GM19324 (cell line): ENCODE results near the gene DZIP1L.
"Not testable (repeated sequence)": the region's sequence is repeated elsewhere in the genome, so short reads cannot be mapped to it uniquely, and the experiment has no call there.

Experiments used
- ATAC-seq: cut with Tn5 transposase; IDR thresholded peaks from one replicate; pipeline ENCODE4 v1.9.1; 2021; ENCODE audit warnings: mild to moderate bottlenecking, moderate library complexity; ENCODE audit not compliant: unreplicated experiment, low FRiP score

Gene DZIP1L

DNA sequence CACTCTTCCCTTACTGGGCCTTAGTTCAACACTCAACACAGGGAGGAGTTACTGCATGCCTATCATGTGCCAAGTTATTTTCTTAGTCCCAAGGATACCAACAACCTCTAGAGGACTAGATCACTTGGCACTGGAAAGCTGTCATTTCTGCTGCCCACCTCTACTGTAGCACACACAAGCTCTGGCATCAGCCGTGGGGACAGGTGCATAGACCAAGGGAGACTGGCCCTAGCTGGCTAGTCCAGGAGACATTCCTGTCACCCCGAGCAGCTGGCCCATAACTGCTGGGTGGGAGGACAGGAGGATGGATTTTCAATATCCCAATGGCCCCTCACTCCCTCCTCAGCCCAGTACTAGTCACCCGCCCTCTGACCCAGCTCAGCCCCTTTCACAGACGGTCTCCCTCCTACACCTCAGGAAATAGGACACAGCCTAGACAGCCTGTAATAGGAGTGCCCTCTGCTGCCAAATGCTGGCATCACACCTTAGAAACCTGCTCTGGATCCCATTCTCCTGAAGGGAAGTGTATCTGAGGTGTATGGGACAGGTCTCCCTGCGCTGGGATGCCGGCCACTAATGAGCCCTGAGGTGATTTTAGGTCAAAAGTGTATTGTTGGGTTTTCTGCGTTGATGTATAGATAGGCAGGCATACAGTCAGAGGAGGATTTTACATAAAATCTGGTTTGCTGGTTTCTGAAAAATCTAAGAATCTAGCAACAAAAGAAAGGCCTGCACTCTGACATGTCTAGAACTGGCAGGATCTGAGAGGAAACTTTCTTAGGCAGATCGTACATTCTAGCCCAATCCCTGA is 3.4 kb upstream of the DZIP1L start:
- ATAC-seq = peak; percentile 53

DNA sequence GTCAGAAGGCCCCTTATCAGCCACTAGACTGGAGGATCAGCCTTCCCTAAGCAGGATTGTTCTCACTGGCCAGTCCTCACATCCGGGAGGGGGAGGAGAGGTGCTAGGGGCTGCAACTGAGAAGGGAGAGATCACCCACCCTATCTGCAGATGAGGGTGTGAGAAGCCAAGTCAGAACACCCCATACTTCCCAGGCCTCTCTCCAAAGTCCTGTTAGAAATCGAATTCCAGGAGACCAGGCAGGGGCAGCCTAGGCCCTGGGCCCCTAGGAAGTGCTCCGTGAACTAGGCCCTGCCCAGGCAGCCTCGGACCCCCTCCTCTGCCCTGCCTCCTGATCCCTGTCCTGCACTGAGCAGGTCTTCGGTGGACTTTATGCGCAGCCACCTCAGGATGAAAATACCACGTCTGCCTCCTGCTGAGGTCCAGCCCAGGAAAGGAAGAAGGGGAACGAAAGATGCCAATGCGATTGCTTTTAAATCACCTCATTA is 933 bp downstream of the DZIP1L start:
- no peak for ATAC-seq

DNA sequence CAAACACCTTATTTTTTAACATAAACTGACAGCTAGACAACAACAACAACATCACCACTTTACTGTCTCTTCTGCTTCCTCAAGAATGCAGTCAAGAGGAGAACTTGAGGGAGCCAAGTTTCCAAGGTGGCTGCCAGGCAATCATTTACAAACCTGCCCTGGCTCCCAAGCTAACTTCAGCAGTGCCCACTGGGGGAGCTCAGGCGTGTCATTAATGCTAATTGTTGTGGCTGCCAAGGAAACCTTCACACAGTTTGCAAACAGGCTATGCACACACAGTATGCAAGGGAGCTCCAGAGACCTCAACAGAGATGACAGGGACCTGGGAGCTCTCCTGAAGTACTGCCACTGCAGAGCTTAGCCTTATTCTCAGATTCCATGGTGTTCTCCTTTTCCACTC is 2.1 kb downstream of the DZIP1L start:
- ATAC-seq = no peak

DNA sequence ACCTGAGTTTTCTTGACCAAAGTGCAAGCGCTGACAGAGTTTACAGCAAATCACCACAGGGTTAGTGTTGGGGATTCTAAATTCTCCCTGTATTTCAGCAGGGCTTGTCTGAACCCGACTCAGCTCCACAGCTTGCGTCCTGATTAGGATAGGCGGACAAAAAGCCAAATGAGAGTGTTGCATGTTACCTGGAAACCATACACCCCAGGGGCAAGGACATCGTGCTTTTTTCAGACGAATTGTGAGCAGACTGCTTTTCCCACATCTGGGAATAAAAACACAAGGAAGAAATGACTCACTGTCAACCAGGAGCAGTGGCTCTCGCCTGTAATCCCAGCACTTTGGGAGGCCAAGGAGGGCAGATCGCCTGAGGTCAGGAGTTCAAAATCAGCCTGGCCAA is 3.0 kb downstream of the DZIP1L start:
- no peak for ATAC-seq

DNA sequence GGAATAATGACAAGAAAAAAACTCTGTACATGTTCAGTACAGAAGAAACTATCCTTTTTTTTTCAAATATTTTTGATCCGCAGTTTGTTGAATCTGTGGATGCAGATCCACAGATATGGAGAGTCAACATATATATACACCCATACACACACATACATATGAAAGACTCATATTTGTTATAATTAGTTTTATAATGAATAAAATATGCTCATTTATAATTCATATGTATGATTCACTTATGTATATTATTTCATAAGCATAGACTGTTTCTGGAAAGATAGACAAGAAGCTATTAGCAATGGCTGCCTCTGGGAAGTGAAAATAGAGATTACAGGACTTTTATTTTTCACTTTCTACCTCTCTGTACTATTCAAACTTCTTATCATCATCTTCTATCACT is 9.8 kb downstream of the DZIP1L start:
- no peak for ATAC-seq

DNA sequence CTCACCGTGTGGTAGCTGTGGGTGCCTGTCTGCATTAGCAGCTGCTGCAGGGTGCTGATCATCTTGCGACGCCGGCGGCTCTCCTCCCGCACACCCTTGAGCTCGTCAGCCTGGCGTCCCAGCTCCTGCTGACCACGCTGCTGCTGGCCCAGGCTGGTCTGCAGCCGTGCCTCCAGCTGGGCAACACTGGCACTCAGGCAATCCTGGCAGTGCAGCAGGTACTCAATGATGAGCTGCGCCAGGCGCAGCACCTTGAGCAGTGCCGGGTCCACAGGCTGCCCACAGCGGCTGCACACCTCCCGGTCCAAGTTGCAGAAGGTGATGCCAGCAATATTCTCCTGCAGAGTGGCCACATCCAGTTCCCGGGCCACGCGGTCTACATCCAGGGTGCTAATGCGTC is 11.9 kb downstream of the DZIP1L start:
- ATAC-seq = no peak

DNA sequence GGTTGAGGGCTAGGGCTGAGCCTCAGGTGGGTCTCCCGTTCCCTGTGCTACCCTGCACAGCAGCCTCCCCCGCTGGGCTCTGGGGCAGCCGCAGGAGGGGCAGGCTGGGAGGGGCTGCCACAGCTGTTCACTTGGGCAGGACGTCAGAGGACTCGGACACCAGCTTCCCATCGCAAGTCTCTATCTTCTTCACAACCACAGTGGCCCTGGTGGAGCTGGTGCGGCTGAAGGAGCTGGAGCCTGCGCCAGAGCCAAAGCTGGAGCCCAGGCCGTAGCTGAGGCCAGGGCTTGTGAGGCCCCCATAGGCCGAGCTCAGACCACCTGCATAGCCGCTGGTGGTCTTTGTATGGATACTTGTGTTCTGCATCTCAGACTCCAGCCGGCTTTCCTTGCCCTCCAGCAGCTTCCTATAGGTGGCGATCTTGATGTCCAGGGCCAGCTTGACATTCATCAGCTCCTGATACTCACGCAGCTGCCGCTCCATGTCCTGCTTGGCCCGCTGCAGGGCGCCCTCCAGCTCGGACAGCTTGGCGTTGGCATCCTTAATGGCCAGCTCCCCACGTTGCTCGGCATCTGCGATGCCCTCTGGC is 14.0 kb downstream of the DZIP1L start:
- ATAC-seq = not testable (repeated sequence)

DNA sequence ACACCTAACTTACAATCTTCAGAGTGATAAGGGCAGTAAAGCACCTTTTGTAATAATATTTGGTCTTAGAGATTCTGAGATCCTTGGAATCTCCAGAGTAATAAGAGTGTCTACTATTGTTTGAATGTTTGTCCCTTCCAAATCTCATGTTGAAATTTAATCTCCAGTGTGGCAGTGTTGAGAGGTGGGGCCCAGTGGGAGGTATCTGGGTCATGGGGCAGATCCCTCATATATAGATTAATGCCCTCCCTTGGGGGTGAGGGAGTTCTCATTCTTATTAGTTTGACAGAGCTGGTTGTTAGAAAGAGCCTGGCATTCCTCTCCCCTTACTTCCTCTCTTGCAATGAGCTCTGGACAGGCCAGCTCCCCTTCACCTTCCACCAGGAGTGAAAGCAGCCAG is 16.0 kb downstream of the DZIP1L start:
- ATAC-seq = no peak

DNA sequence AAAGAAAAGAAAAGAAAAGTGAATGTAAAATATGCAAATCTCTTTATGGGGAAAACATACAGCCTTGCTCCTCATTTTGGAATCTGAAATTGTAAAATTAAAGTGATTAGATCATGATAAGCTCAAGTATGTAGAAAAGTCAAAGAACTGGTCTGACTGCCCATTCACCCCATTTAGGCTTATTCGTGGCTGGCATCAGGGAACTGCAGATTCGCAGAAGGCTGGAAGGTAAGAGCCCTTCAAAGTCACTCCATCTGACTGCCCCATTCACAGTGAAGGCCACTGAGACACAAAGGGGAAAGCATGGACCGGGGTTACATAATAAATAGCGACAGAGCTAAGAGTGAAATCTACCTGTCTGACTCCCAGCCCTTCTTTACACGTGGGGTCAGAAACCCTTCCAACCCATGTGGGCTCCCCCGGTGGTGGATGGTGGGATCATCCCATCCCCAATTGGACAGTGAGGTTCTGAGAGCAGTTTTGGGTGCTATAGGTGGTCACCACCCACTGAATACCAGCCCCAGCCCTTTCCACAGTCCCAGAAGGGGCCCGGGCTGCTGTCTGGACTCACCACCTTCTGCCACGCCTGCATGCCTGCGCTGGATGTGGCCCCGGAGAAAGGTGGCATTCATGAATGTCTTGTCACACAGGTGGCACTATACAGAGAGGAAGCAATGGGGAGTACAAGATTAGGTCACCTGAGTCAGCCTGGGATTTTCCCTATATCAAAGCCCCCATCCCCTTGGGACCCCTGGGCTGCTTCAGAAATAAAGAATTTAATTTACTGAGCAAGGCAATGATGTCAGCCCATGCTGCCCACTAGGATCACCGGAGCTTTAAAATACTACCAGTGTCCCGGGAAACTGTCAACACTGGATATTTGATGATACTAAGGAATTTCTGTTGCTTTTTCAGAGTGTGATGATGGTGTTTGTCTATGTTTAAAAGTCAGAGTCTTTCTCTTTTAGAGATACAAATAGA is 17.9 kb downstream of the DZIP1L start:
- no peak for ATAC-seq

DNA sequence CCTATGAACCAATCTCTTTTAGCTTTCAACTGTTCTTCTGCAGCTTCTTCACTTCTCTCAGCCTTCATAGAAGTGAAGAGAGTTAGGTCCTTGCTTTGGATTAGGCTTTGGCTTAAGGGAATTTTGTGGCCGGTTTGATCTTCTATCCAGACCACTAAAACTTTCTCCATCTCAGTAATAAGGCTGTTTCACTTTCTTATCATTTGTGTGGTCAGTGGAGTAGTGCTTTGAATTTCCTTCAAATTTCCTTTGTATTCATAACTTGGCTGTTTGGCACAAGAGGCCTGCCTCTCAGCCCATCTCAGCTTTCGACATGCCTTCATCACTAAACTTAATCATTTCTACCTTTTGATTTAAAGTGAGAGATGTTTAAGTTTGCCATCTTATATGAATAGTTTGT is 21.7 kb downstream of the DZIP1L start:
- ATAC-seq = no peak

DNA sequence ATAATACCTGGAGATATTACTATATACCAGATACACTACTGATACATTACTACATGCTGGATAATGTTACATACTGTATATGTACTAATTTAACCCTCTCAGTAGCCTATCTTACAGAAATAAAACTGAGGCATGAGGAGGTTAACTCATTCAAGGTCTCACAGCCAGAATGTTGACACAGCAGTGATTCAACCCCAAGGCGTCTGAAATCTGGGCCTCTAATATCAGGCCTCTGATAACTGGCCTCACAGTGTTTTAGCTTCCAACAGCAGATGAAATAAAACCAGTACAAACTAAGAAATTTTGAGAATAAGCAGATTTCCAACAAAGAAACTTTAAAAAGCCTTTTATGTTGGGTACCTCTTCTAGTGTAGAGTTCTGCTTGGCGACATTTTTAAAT is 23.4 kb downstream of the DZIP1L start:
- no peak for ATAC-seq

DNA sequence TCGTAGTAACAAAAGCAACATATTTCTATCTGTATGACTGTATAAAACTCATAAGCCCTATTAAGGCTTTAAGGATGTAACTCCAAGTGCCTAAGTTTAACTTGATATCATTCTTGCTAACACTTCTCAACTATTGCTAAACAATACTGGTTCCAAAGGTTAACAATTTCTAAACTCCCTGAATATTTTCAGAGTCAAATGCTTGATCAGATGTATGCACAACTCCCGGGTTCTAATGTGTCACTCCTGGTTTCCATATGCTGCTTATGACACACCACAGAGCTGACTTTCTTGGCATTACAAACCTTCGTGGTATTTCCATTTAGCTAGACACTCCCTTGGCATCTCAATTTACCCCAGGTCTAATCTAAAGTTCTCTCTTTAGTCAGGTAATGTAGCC is 26.3 kb downstream of the DZIP1L start:
- no peak for ATAC-seq

DNA sequence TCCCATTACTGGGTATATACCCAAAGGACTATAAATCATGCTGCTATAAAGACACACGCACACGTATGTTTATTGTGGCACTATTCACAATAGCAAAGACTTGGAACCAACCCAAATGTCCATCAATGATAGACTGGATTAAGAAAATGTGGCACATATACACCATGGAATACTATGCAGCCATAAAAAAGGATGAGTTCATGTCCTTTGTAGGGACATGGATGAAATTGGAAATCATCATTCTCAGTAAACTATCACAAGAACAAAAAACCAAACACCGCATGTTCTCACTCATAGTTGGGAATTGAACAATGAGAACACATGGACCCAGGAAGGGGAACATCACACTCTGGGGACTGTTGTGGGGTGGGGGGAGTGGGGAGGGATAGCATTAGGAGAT is 29.7 kb downstream of the DZIP1L start:
- not testable (repeated sequence) for ATAC-seq

DNA sequence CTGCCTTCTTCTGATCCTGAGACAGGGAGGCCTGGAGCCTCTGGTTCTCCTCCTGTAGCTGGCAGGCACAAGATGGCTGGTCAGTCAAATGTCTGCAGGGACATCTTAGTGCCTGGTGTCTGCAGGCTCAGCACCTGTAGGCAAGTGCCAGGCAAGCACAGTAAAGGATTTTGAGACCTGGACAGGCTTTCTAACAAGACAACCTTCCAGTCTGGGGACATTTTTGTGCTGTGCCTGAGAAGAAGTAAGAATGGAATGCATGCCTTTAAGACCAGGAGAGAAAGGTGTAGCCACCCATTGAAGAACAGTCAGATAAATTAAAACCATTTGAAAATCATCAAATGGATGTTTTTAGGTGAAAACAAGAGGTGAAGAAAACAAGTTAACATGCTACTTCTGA is 31.2 kb downstream of the DZIP1L start:
- no peak for ATAC-seq

DNA sequence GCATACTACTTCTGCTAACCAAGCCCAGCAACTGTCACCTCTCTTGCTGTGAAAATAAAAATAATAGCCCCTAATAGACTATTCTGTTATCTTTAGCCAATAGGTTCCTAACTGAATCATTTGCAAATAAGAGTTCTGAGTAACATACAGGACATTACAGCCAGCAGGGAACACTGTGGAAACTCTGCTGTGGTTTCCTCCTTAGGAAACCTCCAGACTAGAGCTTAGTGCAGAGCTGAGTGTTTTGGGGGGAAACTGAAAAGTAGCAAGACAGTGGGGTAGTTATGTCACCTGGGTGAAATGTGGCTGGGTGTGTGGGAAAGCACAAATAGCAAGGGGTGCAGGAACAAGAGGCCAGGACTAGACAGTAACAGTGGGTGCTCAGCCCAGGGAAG is 32.4 kb downstream of the DZIP1L start:
- ATAC-seq = no peak

DNA sequence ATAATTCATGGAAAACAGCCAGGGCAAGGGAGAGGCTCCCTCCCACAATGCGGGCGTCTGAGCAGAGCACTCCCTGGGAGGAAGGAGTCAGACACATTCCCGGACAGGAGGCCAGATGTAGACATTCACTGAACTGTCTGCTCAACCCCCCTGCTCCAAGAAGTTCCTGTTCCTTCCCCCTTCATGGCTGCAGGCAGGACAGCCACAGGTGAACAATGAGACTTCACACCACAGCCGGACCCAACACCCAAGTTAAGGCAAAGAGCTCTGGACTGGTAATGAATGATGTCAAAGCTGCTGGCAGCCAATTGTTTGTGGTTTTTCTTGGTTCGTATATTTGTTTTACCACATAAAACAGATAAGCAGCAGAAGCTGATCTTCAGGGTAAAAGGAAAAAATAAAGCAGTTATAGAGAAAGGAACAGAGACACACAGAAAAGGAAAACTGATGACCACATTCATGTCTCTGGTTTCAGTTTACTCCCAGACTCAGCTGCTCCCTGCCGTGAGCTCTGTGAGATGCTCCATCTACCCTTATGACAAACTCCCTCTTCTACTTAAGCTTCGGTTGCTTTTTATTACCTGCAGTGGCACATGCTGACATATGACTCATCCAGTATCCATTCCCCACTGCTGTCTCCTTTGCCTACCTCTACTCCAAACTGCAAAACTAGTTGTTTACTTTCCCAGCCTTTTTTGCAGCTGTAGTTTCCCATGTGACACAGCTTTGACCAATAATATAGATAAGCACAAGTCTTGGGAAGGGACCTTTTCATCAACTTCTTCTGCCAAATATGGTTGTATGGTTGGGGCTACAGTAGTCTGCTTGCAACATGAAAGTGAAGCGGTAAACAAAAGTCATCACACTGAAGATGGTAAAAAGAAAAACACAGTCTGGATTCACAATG is 33.1 kb downstream of the DZIP1L start:
- ATAC-seq = no peak

DNA sequence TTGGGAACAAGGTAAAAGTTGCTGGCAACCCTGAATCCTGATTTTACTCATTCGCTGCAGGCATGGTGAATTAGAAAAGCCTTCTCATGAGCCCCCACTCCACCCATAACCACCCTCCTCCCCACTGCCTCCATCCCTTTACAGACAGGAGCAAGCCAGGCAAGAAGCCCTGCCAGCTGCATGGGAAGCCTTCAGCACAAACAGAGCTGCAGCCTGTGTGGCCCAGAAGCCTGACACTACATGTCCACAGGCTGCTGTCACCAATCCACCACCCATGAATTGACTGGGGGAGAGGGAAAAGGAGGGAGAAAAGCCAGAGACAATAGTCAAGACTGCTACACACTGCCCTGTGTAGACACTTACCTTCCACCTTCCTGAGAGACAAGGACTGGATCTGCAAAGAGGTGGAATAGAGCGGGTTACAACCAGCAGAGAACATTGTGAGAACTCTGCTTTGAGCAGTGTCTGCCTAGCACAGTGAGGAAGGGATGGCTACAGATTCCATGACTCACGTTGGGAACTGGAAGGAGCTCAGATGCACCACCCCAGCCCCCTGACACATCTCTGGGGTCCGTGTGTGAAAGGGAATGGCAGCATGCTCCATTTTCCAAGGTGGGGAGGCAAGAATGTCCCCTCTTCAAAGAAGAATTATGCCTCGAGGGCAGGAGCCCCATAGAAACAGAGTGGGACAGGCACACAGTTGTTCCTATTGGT is 33.9 kb downstream of the DZIP1L start:
- no peak for ATAC-seq

DNA sequence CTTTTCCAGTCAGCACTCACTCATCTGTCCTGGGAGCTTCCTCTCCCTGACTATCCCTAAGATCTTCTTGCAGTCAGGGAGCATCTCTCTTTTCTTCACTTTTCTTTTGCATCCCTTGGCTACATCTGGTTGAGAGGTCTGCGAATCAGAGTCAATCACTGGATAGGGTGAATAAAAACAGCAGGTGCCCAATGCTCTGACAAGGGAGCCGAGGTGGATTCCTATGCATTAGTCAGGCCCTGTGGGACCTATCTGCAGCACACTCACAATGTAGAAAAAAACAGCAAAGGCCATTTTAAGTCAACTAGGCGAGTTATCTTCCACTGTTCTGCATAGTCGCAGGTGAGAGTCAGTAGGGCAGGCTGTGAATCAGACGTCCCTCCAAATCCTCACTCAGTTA is 35.5 kb downstream of the DZIP1L start:
- ATAC-seq = no peak

DNA sequence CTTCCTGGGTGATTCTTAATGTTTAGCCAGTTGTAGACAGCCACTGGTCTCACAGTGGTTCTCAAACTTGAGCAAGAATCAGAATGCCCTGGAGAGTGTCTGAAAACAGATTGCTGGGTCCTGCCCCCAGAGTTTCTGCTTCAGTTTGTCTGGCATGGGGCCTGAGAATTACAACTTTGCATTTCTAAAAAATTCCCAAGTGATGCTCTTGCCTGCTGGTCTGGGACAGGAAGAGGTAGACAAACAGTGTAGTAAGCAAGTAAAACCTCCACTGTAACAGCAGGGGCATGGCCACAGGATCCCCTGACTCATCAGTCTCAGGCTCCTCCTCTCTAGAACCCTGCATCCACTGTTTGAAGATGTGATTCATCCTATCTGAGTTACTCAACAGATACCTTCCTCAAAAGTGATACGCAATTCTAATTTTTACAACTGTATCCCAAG is 36.5 kb downstream of the DZIP1L start:
- no peak for ATAC-seq
